Mucosa of rectum (tissue), 2 donors: ENCODE results near the gene VWF.

Source experiments
- H3K27ac ChIP-seq, 2 donors: one replicate each; pipeline ENCODE4 v1.7.0; 2013; ENCODE audit warnings: inconsistent platforms in 2 of 2, low read depth in 2 of 2, low read length in 2 of 2
- H3K27me3 ChIP-seq, 2 donors: one replicate each; pipeline ENCODE4 v1.7.0; 2013; ENCODE audit warnings: low read length in 2 of 2; ENCODE audit not compliant: control insufficient read depth in 2 of 2, insufficient read depth in 2 of 2
- H3K36me3 ChIP-seq, 2 donors: one replicate each; pipeline ENCODE4 v1.7.0; 2013; ENCODE audit warnings: low read length in 2 of 2; ENCODE audit not compliant: control insufficient read depth in 2 of 2, insufficient read depth in 2 of 2
- H3K4me1 ChIP-seq, 2 donors: one replicate each; pipeline ENCODE4 v1.7.0; 2013; ENCODE audit warnings: low read length in 2 of 2, mild to moderate bottlenecking in 1 of 2; ENCODE audit not compliant: control insufficient read depth in 2 of 2, insufficient read depth in 2 of 2
- H3K4me3 ChIP-seq, 2 donors: one replicate each; pipeline ENCODE4 v1.7.0; 2013; ENCODE audit warnings: low read length in 2 of 2
- H3K9ac ChIP-seq, 2 donors: one replicate each; pipeline ENCODE4 v1.7.0; 2013; ENCODE audit warnings: low read length in 2 of 2, low read depth in 1 of 2, mild to moderate bottlenecking in 1 of 2
- H3K9me3 ChIP-seq, 2 donors: one replicate each; pipeline ENCODE4 v1.7.0; 2013; ENCODE audit warnings: low read length in 2 of 2; ENCODE audit not compliant: control insufficient read depth in 2 of 2
- donor health status: healthy.
- donor health status: Normal muscosa, but diverticular disease.

VWF gene

DNA sequence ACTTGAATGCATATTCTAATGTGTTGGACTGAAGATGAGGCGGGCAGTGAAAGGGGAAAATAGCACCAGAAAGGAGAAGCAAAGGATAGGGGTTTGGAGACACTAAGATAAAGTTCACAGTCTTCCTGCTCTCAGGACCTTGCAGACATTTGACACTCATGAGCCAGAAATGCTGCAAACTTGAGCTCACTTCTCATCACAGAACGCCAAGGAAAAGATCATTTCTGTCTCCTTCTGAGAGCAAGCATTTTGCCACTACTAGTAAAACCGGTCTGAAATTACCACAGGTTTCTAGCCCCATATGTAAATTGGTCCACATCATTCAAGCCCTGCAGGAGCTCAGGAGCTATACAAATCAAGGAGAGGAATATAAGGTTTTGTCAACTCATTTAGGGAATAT, 134.8 kb downstream of the VWF start:
- H3K4me1 ChIP-seq = peaks cover 0 to 2% of the 10 kb centered on the region in 2 donors
- no peaks in the 10 kb centered on the region for H3K27me3 ChIP-seq
- no peaks in the 10 kb centered on the region for H3K9me3 ChIP-seq
- H3K36me3 ChIP-seq = no peaks in the 10 kb centered on the region
- H3K4me3 ChIP-seq = no peak overlapping the region
- no peak overlapping the region for H3K9ac ChIP-seq
- H3K27ac ChIP-seq = no peak overlapping the region

DNA sequence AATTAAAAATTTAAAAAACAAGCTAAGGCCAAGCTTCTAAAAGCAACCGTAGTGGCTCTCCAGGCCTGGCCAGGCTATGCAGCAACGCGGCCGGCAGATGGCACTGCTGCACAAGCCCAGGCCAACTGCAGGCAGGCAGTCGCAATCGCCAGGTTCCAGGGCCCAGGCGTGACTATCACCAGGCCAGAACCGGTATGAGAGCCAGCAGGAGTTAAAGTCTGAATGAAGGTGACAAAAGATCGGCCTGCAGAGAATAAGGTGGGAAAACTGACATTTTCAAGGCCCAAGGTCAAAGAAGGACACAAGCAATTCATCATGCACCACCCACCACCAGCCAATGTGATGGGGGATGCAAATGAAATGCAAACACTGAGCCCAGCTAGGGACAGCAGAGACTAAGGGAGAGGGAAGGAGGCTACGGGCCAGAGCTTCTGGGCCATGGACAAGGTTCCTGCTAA, 135.8 kb downstream of the VWF start:
- Histone ChIP-seq H3K4me1 (peaks cover 0 to 2% of the 10 kb centered on the region in 2 donors), H3K36me3 (no peaks in the 10 kb centered on the region), H3K9me3 (no peaks in the 10 kb centered on the region), H3K27ac (no peak overlapping the region), H3K27me3 (no peaks in the 10 kb centered on the region), H3K9ac (no peak overlapping the region), H3K4me3 (no peak overlapping the region)

DNA sequence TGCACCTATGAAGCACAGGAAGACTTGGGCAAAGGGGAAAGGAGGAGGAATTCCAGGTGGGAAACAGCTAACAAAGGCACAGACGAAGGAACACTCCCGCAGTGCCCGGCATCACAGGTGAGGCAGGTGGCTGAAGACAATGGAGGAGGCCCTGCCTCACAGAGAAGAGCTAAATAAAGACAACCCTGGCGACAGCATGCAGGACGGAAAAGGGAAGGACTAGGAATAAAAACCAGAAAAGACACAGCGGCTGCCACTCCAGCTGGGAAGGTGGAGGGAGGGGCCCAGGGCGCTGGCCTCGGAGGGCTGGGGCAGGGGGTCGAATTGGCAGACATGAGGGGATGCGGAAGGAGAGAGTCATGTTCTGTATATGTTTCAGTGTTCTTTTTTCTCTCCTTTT, 136.4 kb downstream of the VWF start:
- H3K9ac ChIP-seq = no peak overlapping the region

DNA sequence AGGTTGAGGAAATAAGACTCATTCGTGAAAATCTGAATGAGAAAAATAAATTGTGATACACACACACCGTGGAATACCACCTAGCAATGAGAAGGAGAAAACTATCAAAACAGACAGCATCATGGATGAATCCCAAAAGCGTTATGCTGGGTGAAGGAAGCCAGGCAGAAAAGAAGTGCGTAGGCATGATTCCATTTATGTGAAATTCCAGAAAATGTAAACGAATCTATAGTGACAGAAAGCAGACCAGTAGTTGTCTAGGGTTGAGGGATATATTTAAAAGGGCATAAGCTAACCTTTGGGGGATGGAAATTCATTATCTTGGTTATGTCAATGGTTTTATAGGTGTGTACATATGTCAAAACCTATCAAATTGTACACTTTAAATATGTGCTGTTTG, 136.9 kb downstream of the VWF start:
- Histone ChIP-seq H3K27ac (no peak overlapping the region), H3K4me3 (no peak overlapping the region), H3K36me3 (no peaks in the 10 kb centered on the region)

More for the DNA sequence above, 136.4 kb downstream of the VWF start:
- Histone ChIP-seq H3K9me3 (no peaks in the 10 kb centered on the region), H3K4me1 (peaks cover 0 to 2% of the 10 kb centered on the region in 2 donors), H3K27ac (no peak overlapping the region), H3K27me3 (no peaks in the 10 kb centered on the region), H3K4me3 (no peak overlapping the region), H3K36me3 (no peaks in the 10 kb centered on the region)

DNA sequence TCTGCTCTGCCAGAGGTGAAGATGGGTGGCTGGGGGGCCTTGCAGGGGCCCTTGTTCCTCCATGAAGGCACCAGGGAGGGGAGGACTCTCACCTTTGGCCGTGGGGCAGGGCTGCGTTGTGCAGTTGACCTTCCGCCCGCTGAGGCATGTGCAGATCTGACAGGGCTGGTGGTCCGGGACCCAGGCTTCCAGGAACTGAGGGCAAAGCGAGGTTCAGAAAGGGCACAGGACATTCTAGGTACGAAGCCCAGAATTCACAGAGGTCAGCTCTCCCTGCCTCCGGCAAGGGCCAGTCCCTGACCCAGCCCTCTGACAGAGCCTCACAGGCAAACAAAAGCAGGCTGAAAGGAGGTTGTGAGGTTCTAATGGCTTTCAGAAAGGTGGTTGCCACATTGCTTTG, 139.0 kb downstream of the VWF start:
- no peaks in the 10 kb centered on the region for H3K9me3 ChIP-seq
- peaks cover 0 to 3% of the 10 kb centered on the region in 2 donors for H3K27me3 ChIP-seq
- H3K4me3 ChIP-seq = no peak overlapping the region
- no peak overlapping the region for H3K27ac ChIP-seq
- no peak overlapping the region for H3K9ac ChIP-seq
- no peaks in the 10 kb centered on the region for H3K36me3 ChIP-seq
- peaks cover 0 to 2% of the 10 kb centered on the region in 2 donors for H3K4me1 ChIP-seq

More for the DNA sequence above, 136.9 kb downstream of the VWF start:
- no peaks in the 10 kb centered on the region for H3K9me3 ChIP-seq
- H3K4me1 ChIP-seq = peaks cover 0 to 2% of the 10 kb centered on the region in 2 donors
- no peak overlapping the region for H3K9ac ChIP-seq
- peaks cover 0 to 3% of the 10 kb centered on the region in 2 donors for H3K27me3 ChIP-seq

DNA sequence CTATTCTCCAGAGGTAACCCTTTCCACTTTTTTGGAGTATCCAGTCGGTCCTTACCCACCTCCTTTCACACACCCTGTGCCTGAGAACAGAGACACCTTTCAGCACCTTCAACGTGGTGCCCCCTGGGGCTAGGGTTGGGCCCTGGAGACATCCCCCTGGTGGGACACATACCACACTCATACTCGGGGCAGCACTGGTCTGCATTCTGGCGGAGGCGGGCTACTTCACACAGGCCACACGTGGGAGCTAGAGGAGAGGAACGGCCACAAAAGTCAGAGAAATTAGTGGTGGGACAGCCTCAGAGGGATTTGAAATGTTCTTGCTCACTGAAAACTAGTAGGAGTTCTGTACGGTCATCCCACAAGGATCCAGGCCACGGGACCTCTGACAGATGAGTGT, 139.6 kb downstream of the VWF start:
- H3K9ac ChIP-seq = no peak overlapping the region
- H3K27me3 ChIP-seq = peaks cover 0 to 3% of the 10 kb centered on the region in 2 donors
- H3K4me1 ChIP-seq = peaks cover 0 to 2% of the 10 kb centered on the region in 2 donors
- no peaks in the 10 kb centered on the region for H3K9me3 ChIP-seq
- H3K4me3 ChIP-seq = no peak overlapping the region
- H3K27ac ChIP-seq = no peak overlapping the region
- no peaks in the 10 kb centered on the region for H3K36me3 ChIP-seq

DNA sequence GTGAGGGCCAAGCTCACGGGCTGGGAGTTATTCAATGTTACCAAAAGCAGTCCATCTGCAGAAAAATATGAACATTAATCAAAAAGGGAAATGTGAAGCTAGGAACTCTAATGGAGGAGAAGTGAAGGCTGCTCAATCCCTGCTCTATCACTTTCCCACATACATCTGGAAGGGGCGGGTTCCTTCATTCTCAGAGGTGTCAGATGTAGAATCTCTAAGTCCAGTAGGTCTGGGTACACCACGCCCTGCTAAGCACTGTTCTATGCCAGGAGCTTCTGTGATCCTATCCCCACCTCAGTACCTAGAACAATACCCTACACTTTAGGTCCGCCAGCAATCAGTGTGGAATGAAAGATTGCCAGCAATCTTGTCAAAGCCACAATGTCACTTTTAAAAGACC, 142.4 kb downstream of the VWF start:
- no peaks in the 10 kb centered on the region for H3K9me3 ChIP-seq
- no peak overlapping the region for H3K9ac ChIP-seq
- H3K4me3 ChIP-seq = no peak overlapping the region
- no peak overlapping the region for H3K27ac ChIP-seq
- H3K36me3 ChIP-seq = no peaks in the 10 kb centered on the region
- H3K4me1 ChIP-seq = no peaks in the 10 kb centered on the region
- peaks cover 0 to 3% of the 10 kb centered on the region in 2 donors for H3K27me3 ChIP-seq

DNA sequence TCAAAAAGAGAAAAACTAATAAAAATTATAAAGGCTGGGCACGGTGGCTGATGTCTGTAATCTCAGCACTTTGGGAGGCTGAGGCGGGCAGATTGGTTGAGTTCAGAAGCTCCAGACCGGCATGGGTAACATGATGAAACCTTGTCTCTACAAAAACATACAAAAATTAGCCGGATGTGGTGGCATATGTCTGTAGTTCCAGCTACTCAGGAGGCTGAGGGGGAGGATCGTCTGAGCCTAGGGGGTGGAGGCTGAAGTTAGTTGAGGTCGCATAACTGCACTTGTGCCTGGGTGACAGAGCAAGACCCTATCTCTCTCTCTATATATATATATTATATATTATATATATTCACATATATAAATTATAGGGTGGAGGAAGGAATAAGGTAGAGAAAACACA, 146.9 kb downstream of the VWF start:
- Histone ChIP-seq H3K36me3 (no peaks in the 10 kb centered on the region), H3K27me3 (no peaks in the 10 kb centered on the region), H3K27ac (no peak overlapping the region), H3K9me3 (no peaks in the 10 kb centered on the region), H3K4me3 (no peak overlapping the region), H3K9ac (no peak overlapping the region), H3K4me1 (no peaks in the 10 kb centered on the region)

GRCh38 chr12:5976711-5977110, 147.8 kb downstream of the VWF start:
- no peak overlapping the region for H3K4me3 ChIP-seq
- H3K27ac ChIP-seq = no peak overlapping the region
- no peaks in the 10 kb centered on the region for H3K27me3 ChIP-seq
- H3K36me3 ChIP-seq = no peaks in the 10 kb centered on the region
- no peak overlapping the region for H3K9ac ChIP-seq
- H3K9me3 ChIP-seq = no peaks in the 10 kb centered on the region
- H3K4me1 ChIP-seq = no peaks in the 10 kb centered on the region

DNA sequence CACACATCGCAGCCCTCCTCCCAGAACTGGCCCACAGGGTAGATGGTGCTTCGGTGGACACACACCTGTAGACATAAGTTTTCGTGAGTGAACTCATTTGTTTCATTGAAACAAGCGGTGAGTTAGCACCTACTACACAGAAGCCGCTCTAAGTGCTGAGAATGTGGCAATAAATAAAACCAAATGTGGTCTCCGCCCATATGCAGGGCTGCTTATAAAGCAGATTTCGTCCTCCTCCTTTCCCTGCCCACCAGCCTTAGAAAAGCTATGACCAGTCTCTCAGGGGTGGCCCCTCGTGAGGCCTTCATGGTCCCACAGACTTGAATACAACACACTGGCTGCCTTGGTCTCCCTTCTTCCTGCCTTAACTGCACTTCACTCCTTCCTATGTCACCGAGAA, 148.3 kb downstream of the VWF start:
- Histone ChIP-seq H3K9ac (no peak overlapping the region), H3K27ac (no peak overlapping the region), H3K36me3 (no peaks in the 10 kb centered on the region), H3K9me3 (no peaks in the 10 kb centered on the region), H3K27me3 (no peaks in the 10 kb centered on the region), H3K4me1 (no peaks in the 10 kb centered on the region), H3K4me3 (no peak overlapping the region)
